ENCODE data around the gene CADPS2.
"Not testable (repeated sequence)": the region's sequence is repeated elsewhere in the genome, so short reads cannot be mapped to it uniquely, and the experiment has no call there.

The CADPS2 gene

GRCh38 chr7:122643250-122643649 lies 243.0 kb downstream of the CADPS2 start:
- Histone ChIP-seq H3K9me3 (ENCODE audit: insufficient read depth, low read depth, low read length) (peaks cover 3% of the 10 kb centered on the region; the same call in 1 of the 2 replicates), H3K36me3 (ENCODE audit: insufficient read depth, low read length) (no peaks in the 10 kb centered on the region), H3K9me2 (replicated peaks; ENCODE audit: low read depth, low read length) (no peaks in the 10 kb centered on the region), H3K79me2 (ENCODE audit: insufficient read depth, low read length) (no peaks in the 10 kb centered on the region), H3K9ac (ENCODE audit: low read depth, low read length, poor library complexity, severe bottlenecking) (no peak overlapping the region), H3F3A (ENCODE audit: low read depth) (no peaks in the 10 kb centered on the region), H3K27me3 (ENCODE audit: insufficient read depth, low read length, poor library complexity, severe bottlenecking) (no peaks in the 10 kb centered on the region), H2AFZ (ENCODE audit: low read length) (no peak overlapping the region), H3K4me3 (ENCODE audit: low read length, poor library complexity, severe bottlenecking) (no peak overlapping the region), H3K4me2 (ENCODE audit: low read depth, low read length, poor library complexity, severe bottlenecking) (no peak overlapping the region), H3K4me1 (ENCODE audit: insufficient read depth, low read length, poor library complexity, severe bottlenecking) (no peaks in the 10 kb centered on the region), H4K20me1 (ENCODE audit: insufficient read depth, low read length, poor library complexity, severe bottlenecking) (no peaks in the 10 kb centered on the region)
- TF ChIP-seq CTCF (conservative IDR thresholded peaks at IDR 0.05; ENCODE audit: low read length) (no peak), EZH2phosphoT487 (IDR thresholded peaks at IDR 0.05; ENCODE audit: borderline replicate concordance) (no peak)

- Histone ChIP-seq H4K20me1 (ENCODE audit: insufficient read depth, low read length, poor library complexity, severe bottlenecking) (no peaks in the 10 kb centered on the region), H3K4me2 (ENCODE audit: low read depth, low read length, poor library complexity, severe bottlenecking) (no peak overlapping the region), H3K9me3 (ENCODE audit: insufficient read depth, low read depth, low read length) (peaks cover 3% of the 10 kb centered on the region; the same call in 1 of the 2 replicates), H3K9me2 (replicated peaks; ENCODE audit: low read depth, low read length) (no peaks in the 10 kb centered on the region), H3K36me3 (ENCODE audit: insufficient read depth, low read length) (no peaks in the 10 kb centered on the region), H3F3A (ENCODE audit: low read depth) (no peaks in the 10 kb centered on the region), H3K27me3 (ENCODE audit: insufficient read depth, low read length, poor library complexity, severe bottlenecking) (no peaks in the 10 kb centered on the region), H3K4me3 (ENCODE audit: low read length, poor library complexity, severe bottlenecking) (no peak overlapping the region), H3K79me2 (ENCODE audit: insufficient read depth, low read length) (no peaks in the 10 kb centered on the region), H3K4me1 (ENCODE audit: insufficient read depth, low read length, poor library complexity, severe bottlenecking) (no peaks in the 10 kb centered on the region), H2AFZ (ENCODE audit: low read length) (no peak overlapping the region), H3K9ac (ENCODE audit: low read depth, low read length, poor library complexity, severe bottlenecking) (no peak overlapping the region)
- TF ChIP-seq EZH2phosphoT487 (IDR thresholded peaks at IDR 0.05; ENCODE audit: borderline replicate concordance) (no peak), CTCF (conservative IDR thresholded peaks at IDR 0.05; ENCODE audit: low read length) (no peak)
These were observed 247.8 kb downstream of the CADPS2 start for GRCh38 chr7:122638459-122638858.

DNA sequence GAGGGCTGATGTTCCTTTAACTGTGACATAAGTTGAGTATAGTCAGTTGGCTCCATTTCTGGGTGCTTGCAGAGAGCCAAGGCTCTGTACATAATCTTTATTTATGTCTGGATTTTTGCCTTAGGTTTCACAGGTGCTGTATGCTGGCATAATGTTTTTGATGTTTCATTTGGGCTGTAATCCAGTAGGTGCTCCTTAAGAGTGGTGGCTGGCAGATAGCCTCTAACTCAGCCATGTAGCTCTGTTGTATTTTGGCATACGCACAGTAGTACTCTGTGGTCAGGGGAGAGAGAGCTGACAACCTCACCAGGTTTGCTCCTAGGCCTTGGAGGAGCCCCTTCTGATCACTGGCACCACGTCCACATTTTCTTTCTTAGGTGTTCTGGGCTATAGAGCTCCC lies 248.5 kb downstream of the CADPS2 start:
- no peaks in the 10 kb centered on the region for H3K4me1 ChIP-seq (ENCODE audit: insufficient read depth, low read length, poor library complexity, severe bottlenecking)
- peaks cover 3% of the 10 kb centered on the region; the same call in 1 of the 2 replicates for H3K9me3 ChIP-seq (ENCODE audit: insufficient read depth, low read depth, low read length)
- no peaks in the 10 kb centered on the region for H3K36me3 ChIP-seq (ENCODE audit: insufficient read depth, low read length)
- H3F3A ChIP-seq (ENCODE audit: low read depth), result no peaks in the 10 kb centered on the region
- no peak overlapping the region for H3K4me3 ChIP-seq (ENCODE audit: low read length, poor library complexity, severe bottlenecking)
- no peaks in the 10 kb centered on the region for H4K20me1 ChIP-seq (ENCODE audit: insufficient read depth, low read length, poor library complexity, severe bottlenecking)
- no peak overlapping the region for H3K4me2 ChIP-seq (ENCODE audit: low read depth, low read length, poor library complexity, severe bottlenecking)
- H2AFZ ChIP-seq (ENCODE audit: low read length), result no peak overlapping the region
- H3K79me2 ChIP-seq (ENCODE audit: insufficient read depth, low read length), result no peaks in the 10 kb centered on the region
- no peak for TF ChIP-seq EZH2phosphoT487 (IDR thresholded peaks at IDR 0.05; ENCODE audit: borderline replicate concordance)
- H3K9ac ChIP-seq (ENCODE audit: low read depth, low read length, poor library complexity, severe bottlenecking), result no peak overlapping the region
- H3K27me3 ChIP-seq (ENCODE audit: insufficient read depth, low read length, poor library complexity, severe bottlenecking), result no peaks in the 10 kb centered on the region
- H3K9me2 ChIP-seq (replicated peaks; ENCODE audit: low read depth, low read length), result no peaks in the 10 kb centered on the region

DNA sequence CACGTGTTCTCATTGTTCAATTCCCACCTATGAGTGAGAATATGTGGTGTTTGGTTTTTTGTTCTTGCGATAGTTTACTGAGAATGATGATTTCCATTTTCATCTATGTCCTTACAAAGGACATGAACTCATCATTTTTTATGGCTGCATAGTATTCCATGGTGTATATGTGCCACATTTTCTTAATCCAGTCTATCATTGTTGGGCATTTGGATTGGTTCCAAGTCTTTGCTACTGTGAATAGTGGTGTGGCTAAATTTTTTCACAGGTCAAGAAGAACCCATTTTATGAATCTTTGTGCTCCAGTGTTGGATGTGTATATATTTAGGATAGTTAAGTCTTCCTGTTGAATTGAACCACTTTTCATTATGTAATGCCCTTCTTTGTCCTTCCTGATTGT lies 250.8 kb downstream of the CADPS2 start:
- not testable (repeated sequence) for H3K36me3 ChIP-seq (ENCODE audit: insufficient read depth, low read length); H3K9ac ChIP-seq (ENCODE audit: low read depth, low read length, poor library complexity, severe bottlenecking); H3K4me2 ChIP-seq (ENCODE audit: low read depth, low read length, poor library complexity, severe bottlenecking); H3K27me3 ChIP-seq (ENCODE audit: insufficient read depth, low read length, poor library complexity, severe bottlenecking); H3K4me1 ChIP-seq (ENCODE audit: insufficient read depth, low read length, poor library complexity, severe bottlenecking); H3K9me3 ChIP-seq (ENCODE audit: insufficient read depth, low read depth, low read length); H3K9me2 ChIP-seq (replicated peaks; ENCODE audit: low read depth, low read length); H3K79me2 ChIP-seq (ENCODE audit: insufficient read depth, low read length); H3F3A ChIP-seq (ENCODE audit: low read depth); H4K20me1 ChIP-seq (ENCODE audit: insufficient read depth, low read length, poor library complexity, severe bottlenecking); H3K4me3 ChIP-seq (ENCODE audit: low read length, poor library complexity, severe bottlenecking); H2AFZ ChIP-seq (ENCODE audit: low read length)

All from Loucy (cell line).